GM18508 (cell line): Measurements from ENCODE around the gene ULK1.
"Not testable (repeated sequence)": the region's sequence is repeated elsewhere in the genome, so short reads cannot be mapped to it uniquely, and the experiment has no call there.

Experiments used
- ATAC-seq: cut with Tn5 transposase; IDR thresholded peaks from one replicate; pipeline ENCODE4 v1.9.1; 2021; ENCODE audit warnings: moderate number of reproducible peaks; ENCODE audit not compliant: insufficient read depth, unreplicated experiment

The ULK1 gene

DNA sequence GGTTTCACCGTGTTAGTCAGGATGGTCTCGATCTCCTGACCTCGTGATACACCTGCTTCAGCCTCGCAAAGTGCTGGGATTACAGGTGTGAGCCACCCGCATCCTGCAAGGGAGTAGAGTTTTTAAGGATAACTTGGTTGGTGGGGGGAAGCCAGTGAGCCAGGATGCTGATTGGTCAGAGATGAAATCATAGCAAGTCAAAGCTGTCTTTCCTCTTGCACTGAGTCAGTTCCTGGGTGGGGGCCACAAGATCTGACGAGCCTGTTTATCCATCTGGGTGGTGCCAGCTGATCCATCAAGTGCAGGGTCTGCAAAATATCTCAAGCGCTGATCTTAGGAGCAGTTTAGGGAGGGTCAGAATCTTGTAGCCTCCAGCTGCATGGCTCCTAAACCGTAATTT is 9.3 kb upstream of the ULK1 start:
- ATAC-seq, result not testable (repeated sequence)

DNA sequence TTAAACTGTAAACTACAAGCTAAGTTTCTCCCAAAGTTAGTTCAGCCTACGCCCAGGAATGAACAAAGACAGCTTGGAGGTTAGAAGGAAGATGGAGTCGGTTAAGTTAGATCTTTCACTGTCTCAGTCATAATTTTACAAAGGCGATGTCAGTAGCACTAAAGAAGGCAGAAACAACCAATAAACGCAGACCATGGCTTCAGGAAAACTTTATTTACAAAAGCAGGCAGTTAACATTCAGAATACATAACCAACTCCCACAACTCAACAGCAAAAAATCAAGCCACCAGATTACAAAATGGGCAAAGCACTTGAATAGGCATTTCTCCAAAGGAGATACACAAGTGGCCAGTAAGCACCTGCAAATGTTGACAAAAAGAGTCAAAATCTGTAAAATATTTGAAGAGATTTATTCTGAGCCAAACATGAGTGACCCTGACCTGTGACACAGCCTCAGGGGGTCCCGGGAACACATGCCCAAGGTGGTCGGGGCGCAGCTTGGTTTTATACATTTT is 8.8 kb upstream of the ULK1 start:
- no peak for ATAC-seq

DNA sequence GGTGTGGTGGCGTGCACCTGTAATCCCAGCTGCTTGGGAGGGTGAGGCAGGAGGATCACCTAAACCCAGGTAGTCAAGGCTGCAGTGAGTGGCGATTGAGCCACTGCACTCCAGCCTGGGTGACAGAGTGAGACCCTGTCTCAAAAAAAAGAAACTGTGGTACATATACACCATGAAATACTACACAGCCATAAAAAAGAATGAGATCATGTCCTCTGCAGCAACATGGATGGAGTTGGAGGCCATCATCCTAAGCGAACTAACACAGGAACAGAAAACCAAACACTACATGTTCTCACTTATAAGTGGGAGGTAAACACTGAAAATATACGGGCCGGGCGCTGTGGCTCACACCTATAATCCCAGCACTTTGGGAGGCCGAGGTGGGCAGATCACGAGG is 2.7 kb upstream of the ULK1 start:
- ATAC-seq, result not testable (repeated sequence)

DNA sequence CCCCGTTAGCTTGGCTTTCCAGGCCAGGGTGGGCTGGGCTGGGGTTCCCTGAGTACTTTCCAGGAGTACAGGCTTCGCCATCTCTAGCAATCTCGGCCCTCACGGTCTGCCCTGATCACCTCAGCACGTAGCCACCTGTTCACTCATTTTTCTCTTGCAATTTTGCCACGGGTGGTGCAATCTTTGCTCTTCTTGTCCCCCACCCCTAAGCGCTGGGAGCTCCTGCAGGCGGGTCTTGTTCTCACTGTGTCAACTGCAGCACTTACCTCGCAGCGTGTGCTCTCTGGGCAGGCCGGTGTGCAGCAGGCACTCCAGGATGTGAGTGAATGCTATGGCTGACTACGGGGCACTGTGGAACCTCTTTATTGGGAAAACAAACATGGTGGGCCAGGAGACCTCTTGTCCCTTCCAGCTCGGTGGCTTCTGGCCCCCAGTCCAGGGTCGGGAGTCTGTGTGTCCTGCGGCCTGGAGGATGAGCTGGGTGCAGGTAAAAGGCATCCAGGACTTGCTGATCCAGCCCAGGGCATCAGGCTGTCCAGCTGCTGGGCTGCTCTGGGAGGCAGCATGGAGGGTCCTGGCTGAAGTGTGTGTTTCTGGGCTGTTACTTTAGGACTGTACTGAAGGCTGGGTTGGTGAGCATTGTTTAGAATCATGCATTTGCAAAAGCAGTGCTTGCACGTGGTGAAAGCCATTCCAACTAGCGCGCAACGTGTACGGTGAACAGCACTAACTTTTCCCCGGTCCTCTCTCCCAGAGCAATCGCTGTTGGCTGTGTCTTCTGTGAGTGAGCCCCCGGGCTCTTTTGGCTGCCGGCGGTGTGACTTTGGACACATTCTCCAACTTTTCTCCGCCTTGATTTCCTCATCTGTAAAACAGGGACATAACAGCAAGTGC is 1.5 kb upstream of the ULK1 start:
- no peak for ATAC-seq

DNA sequence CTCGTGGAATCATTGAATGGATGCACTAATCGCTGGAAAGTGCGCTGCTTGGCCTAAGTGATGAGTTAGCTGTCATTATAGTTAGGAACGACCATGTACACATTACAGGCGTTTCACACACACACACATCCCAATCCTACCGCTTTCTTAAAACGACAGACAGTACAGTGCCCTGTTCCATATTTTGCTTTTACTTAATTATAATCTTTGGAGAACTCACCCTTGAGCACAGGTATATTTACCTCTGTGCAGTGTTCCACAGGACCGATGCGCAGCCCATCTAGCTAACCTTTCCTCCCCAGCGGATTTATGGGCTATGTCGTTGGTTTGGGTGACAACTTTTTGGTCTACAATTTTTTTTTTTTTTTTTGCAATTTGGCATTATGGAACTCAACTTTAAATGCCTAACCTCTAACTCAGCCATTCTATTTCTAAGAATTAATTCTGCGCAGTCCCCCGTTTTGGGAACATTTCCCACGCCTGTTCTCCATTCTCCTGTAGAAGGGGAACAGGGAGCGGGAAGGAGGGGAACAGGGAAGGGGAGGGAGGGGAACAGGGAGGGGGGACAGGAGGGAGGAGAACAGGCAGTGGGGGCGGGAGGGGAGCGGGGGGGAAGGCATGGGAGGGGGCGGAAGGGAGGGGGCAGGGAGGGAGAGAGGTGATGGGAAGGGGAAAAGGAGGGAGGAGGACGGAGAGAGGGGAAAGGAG is 663 bp upstream of the ULK1 start:
- no peak for ATAC-seq

DNA sequence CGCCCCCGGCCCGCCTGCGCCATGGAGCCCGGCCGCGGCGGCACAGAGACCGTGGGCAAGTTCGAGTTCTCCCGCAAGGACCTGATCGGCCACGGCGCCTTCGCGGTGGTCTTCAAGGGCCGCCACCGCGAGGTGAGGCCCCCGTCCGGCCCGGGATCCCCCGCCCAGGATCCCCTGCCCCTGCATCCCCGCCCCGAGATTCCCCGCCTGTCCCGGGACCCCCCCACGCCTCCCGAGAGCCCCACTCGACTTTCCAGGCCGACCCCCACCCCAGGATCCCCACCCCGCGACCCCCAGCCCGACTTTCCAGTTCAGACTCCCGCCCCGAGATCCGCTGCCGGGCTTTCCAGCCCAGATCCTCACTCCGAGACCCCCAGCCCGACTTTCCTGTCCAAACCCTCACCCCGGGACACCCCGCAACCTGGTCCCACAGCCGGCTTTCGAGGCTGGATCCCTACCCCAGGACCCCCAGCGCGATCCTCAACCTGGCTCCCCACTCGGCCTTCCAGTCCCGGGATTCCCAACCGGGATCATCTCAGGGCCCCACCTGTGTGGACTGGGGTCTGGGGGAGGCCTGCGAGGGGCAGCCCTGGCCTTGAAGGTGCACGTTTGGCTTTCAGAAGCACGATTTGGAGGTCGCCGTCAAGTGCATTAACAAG is 688 bp downstream of the ULK1 start:
- no peak for ATAC-seq

DNA sequence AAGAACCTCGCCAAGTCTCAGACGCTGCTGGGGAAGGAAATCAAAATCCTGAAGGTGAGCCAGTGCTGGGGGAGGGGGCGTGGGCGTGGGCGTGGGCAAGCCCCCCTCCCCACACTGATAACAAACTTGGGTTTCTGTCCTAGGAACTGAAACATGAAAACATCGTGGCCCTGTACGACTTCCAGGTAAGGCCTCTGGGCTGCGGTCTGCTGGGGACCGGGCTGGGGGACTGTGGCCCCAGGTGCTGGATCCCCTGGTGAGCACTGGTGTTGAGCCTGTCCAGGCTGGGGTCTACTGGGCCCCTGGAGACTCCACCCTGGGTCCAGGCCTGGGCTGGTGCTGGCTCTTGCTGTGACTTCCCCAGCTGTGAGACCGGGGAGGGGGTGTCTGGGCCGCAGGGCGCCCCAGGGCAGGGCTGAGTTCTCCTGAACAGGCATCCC is 1.2 kb downstream of the ULK1 start:
- ATAC-seq, result no peak

DNA sequence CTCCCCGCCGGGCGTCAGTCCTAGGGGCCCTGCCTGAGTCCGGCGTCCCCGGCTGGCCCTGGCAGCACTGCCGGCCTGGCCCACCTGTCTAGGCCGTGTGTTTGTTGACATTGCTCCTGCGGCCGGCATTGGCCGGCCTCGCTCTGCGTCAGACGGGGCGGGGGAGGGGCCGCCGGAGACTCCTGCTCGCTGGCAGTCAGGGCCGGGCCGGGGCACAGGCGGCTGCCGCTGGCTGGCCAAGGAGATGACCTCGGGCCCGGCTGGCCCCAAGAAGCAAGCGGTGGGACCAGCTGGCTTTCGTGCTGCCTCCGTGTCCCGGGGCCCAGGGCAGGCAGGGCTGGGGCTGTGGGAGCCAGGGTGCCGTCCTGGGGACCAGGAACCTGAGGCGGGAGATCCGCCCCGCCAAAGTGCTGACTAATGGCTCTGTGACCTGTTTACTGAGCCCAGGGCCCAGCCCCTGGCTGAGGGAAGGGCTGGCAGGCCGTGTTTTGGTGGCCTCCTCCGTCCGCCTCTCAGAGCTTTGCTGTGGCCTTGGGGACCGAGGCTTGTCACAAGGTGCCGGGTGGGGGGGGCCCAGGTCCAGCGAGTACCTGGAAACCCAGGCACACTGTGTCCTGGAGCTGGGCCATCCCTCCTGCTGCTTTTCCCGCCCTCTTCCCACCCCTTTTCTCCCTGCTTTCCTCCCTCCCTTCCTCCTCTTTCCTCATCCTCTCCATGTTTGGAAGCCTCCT is 1.8 kb downstream of the ULK1 start:
- ATAC-seq, result no peak

DNA sequence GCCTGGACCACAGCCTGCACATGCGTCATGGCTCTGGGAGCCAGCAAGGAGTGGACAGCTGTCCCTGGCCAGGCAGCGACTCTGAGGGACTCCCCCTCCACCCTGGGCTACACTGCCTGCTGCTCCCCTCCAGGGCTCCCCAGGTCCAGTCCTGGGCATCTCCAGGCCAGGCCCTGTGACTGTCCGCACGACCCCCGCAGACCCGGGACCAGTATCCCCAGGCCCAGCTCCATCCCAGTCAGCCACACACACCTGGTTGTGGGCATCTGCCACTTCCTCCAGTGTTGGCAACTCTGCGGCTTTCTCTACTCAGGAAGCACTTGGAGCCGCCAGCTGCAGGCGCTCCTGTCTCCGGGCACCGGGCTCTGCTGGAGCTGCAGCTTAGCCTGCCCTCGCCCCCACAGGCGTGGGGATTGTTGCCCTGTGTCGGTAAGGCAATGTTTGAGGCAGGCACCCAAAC is 2.4 kb downstream of the ULK1 start:
- ATAC-seq, result no peak

DNA sequence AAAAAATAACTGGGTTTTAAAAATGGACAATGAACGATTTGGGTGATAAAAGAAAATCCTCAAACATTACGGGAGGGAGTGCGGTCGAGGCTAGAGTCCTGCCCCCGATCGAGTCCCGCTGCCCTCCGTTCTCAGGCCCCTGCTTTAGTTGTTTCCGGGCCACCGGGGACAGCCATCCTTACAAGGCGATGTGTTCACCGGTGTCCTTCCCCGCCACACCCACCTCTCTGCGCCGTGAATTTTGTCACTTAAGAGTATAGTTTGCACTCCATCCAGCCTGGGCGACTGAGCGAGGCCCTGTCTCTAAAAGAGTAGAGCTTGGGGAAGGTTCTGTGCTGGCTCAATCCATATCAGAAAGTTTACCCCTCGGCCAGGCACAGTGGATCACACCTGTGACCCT is 2.9 kb downstream of the ULK1 start:
- no peak for ATAC-seq

DNA sequence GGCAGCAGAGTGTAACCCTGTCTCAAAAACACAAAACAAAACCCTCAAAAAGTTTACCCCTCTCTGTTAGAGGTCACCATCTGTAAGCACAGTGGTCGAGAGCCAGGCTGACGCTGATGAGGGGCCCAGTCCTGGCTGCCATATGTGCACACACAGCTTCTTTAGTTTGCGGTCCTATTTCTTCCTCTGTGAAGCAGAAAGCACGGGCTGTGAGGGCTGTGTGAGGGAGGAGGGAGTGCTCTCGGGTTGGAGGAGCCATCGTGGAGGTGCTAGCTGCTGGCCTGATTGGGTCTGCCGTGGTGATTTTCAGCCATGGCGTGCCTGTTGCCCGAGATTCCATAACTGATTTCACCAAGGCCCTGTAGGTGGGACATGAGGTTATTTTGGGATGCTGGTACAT is 3.5 kb downstream of the ULK1 start:
- no peak for ATAC-seq

DNA sequence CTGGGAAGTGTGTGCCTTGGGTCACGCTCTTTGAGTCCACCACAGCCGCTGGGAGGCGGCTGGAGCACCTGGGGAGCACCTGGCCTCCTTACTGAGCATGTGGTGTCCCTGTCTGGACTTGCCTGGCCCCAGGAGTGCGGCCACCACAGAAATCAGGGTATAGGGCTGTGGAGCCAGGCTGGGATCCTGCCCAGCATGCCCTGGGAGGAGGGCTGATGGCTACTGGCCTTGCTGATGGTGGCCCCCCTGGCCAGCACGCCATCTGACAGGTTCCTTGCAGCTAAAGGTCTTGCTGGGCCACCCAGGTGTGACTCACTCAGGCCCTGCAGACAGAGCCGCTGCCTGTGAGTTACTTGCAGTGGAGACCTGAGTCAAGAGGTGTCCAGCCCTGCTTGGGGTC is 6.0 kb downstream of the ULK1 start:
- no peak for ATAC-seq

DNA sequence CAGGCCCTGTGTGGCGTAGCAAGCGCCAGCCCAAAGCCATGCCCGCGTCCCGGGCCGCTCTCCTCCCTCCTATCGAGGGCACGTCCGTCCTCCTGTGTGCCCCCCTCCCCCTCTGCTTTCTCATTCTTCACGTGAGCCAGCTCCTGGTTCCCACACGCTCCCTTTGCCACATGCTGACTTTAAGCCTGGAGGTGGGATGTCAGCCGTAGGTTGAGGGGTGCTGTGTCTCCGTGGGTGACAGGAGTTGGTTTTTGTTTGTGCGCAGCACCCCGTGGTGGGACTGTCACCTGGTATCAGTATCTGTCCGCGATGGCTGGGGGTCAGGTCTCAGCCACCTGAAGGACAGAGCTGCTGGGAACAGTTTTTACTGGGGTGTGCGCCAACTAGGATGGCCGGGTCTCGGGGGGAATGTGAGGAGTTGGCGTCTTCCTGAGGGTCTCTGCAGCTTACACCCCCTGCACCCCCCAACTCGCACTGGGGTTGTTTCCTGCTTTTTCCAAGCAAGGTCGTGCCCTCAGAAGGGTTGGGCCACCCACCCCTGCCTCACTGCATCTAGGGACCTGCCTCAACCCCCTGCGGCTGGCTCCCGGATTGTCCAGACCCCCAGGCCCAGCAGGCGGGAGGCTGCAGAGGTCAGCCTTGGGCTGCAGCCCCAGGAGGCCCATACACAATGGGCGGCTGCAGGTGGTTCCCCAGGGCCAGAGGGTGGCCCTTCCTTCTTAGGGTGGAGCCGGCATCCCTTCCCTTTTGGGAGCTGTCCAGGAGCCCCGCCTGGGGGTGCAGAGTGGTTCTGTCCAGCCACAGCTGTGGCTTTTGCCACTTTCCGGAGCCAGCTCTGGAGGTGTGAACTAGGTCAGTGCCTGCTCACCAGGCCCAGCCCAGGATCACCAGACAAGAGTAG is 7.3 kb downstream of the ULK1 start:
- ATAC-seq, result no peak

DNA sequence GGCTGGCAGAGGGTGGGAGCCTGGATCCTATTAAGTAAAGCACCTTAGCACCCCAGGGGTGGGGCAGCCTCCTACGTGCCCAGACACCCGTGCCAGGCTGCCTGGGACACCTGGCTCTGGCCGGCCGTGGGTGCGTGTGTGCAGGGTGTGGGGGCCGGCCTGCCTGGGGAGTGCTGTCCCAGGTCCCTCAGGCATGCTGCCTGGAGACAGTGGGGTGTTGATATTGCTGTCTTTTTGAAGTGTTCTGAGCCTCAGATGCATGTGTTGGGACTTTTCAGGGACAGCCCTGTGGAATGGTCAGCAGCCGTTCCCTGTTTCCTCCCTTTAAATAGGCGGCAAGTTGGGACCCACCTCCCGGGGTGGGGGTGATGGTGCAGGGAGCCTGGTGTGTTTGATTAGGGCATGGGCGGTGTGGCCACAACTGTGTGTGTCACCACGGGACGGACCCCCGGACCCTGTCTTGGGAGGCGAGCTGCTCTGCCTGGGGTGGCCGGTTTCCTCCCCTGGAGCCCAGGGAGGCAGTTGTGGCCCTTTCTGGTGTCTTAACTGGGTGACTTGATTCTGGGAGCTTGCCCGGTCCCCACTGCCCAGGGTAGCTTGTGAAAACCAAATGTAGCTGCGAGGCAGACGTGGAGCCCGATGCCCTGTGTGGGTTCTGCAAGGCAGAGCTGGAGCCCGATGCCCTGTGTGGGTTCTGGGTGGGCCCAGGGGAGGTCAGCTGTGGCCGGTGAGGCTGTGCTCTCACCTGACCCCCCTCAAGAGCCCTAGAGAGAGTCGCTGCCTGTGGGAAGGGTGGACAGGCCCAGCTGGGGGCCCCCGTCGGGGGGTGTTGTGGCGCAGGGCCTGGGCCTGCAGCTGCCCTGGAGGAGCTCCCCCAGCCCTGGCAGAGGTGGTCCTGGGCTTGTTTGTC is 8.2 kb downstream of the ULK1 start:
- ATAC-seq, result no peak

DNA sequence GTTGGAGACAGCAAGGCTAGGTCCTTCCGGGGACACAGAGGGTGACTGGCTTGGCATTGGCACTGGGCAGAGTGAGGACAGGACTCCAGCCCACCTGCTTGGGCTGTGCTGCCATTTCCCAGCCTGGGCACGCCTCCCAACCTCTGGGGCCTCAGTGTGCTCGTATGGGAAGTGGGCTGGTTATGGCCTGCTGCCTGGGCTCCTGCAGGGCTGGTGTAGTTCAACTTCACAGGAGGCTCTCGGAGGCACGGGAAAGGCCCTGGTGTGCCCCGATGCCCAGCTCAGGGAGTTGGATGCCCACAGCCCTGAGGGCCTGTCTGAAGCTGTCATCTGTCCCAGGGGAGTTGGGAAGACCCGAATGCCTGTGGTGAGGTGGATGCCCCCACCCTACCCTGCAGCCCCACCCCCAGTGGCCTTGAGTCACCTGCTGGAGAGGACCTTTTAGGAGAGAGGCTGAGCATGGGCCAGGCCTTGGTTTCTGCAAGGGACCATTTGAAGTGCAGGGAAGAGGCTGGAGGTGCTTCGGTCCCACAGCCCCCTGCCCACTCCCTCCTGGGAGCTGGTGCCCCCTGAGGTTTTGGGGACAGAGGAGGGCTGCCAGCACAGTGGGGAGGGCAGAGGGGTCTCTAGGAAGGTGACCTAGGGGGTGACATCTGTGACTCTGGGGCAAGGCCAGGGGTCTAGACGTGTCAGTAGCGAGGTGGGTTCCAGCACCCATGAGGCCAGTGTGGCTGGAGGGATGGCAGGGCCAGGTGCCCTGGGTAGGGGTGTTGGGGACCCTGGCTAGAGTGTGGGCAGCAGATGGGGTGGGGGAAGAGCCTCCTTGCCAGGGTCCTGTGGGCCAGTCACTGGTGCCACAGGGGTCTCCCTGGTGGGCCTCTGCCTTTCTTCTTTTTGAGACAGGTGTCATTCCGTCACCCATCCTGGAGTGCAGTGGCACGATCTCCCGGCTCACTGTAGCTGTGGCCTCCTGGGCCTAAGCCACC is 9.1 kb downstream of the ULK1 start:
- ATAC-seq, result no peak

DNA sequence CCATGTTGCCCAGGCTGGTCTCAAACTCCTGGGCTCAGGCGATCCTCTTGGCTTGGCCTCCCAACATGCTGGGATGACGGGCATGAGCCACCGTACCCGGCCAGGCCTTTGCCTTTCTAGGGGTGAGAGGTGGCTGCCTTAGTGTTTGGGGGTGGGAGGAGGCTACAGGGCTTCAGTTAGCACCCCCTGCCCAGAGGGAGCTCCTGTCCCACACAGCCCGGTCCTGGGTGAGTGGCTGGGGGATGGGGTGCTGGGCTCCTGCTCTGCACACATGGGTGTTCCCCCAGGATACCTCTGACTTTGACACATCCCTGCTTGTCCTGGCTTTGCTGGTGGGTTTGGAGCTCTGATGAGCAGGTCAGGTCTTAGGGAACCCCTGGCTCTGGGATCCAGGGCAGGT is 9.9 kb downstream of the ULK1 start:
- ATAC-seq, result no peak

DNA sequence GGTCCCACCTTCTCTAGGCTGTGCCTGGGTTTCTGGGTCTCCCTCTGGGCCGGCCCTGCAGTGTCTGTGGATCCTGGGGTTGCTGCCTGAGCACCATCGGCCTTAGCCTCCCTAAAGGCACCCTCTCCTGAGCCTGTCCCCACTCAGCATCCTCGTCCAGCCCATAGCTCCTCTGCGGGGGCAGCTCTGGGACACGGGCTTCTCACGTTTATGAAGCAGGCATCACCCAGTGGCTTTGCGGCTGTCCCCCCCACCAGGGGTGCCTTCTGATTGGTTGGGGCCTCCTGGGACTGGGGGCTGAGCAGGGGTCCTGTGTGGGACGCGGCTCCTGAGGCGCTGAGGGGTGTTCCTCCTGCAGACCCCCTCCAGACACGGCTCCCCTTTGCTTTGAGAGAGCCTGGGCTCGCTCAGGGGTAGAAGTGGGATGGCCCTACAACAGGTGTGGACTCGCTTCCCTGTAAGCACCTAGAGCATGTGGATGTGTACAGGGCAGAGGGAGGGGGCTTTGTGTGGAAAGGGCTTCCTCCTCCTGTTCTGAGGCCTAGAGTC is 10.7 kb downstream of the ULK1 start:
- ATAC-seq, result no peak
